NCI-H526 treated with DMSO at 0.1 percent for 48 hours (cell line): ENCODE measurements around the gene TCL1A.

Source experiments
- DNase-seq: peaks from one replicate; lab custom pipeline; 2025; lab: John Stamatoyannopoulos, UW

TCL1A gene

GRCh38 chr14:95677179-95677835, 36.6 kb downstream of the TCL1A start:
- DNase-seq = no peak

- no peak for DNase-seq
Observed at GRCh38 chr14:95675486-95675885, 38.4 kb downstream of the TCL1A start.

- DNase-seq = no peak
Observed at GRCh38 chr14:95674613-95675012, 39.3 kb downstream of the TCL1A start.

GRCh38 chr14:95668235-95668772, 45.6 kb downstream of the TCL1A start:
- no peak for DNase-seq

- peak; percentile 45 for DNase-seq
Observed at GRCh38 chr14:95667249-95667693, 46.7 kb downstream of the TCL1A start.

GRCh38 chr14:95666450-95666849, 47.5 kb downstream of the TCL1A start:
- no peak for DNase-seq

GRCh38 chr14:95665530-95665929, 48.4 kb downstream of the TCL1A start:
- DNase-seq = peak; percentile 28

- peak; percentile 28 for DNase-seq
Observed at GRCh38 chr14:95664546-95664945, 49.4 kb downstream of the TCL1A start.

GRCh38 chr14:95664066-95664465, 49.9 kb downstream of the TCL1A start:
- DNase-seq = no peak

GRCh38 chr14:95663226-95663797, 50.6 kb downstream of the TCL1A start:
- no peak for DNase-seq

- DNase-seq = peak; percentile 60
Observed at GRCh38 chr14:95662376-95663186, 51.3 kb downstream of the TCL1A start.

GRCh38 chr14:95660651-95661515, 53.0 kb downstream of the TCL1A start:
- DNase-seq = peak; percentile 62

- no peak for DNase-seq
Observed at GRCh38 chr14:95659990-95660385, 53.9 kb downstream of the TCL1A start.
